Gastrocnemius medialis (tissue), 4 donors: ENCODE results near the gene DLEC1. TPM values are rescaled to one million over a fixed set of nuclear protein-coding genes. Genes with fewer than 3 reads are reported as not detected.
"Not testable (repeated sequence)": the region's sequence is repeated elsewhere in the genome, so short reads cannot be mapped to it uniquely, and the experiment has no call there.

Experiments used
- ATAC-seq, 2 donors: fragments of 150-250 bp; one replicate each; pipeline ENCODE4 v1.9.1; 2016
- DNase-seq, 2 donors: peaks; one replicate each; pipeline ENCODE4 v3.0.0-alpha.2; 2019
- H3K27ac ChIP-seq, 4 donors: fragments of 200-600 bp; sonication (generic); 1 replicate in 1 of 4; 2 replicates in 3 of 4; pipeline ENCODE4 v1.5.1; 2016 to 2018; ENCODE audit warnings: mild to moderate bottlenecking in 2 of 4, moderate library complexity in 1 of 4
- H3K27me3 ChIP-seq, 3 donors: fragments of 200-600 bp; sonication (generic) in 2 of 3; 1 replicate in 1 of 3; 2 replicates in 2 of 3; pipeline versions ENCODE4 v1.5.1 to v1.6.0; 2016 to 2019; ENCODE audit warnings: mild to moderate bottlenecking in 1 of 3, moderate library complexity in 1 of 3
- H3K36me3 ChIP-seq, 2 donors: fragments of 200-600 bp; sonication (generic) in 1 of 2; one replicate each; pipeline ENCODE4 v1.5.1; 2017 to 2018
- H3K4me1 ChIP-seq, 2 donors: fragments of 200-600 bp; sonication (generic) in 1 of 2; one replicate each; pipeline ENCODE4 v1.5.1; 2016 to 2017; ENCODE audit warnings: mild to moderate bottlenecking in 2 of 2
- H3K4me3 ChIP-seq, 4 donors: fragments of 200-600 bp; sonication (generic) in 3 of 4; 1 replicate in 1 of 4; 2 replicates in 3 of 4; pipeline ENCODE4 v1.5.1; 2016 to 2019; ENCODE audit warnings: mild to moderate bottlenecking in 2 of 4
- H3K9me3 ChIP-seq, 3 donors: fragments of 200-600 bp; sonication (generic) in 2 of 3; 1 replicate in 1 of 3; 2 replicates in 2 of 3; pipeline ENCODE4 v1.5.1; 2016 to 2019
- POLR2A ChIP-seq, 2 donors: fragments of 450-650 bp; IDR thresholded peaks; one replicate each; pipeline ENCODE4 v1.6.1; 2017; ENCODE audit warnings: antibody characterized with exemption in 2 of 2, mild to moderate bottlenecking in 2 of 2, moderate library complexity in 2 of 2
- in situ Hi-C, 4 donors: fragments of 200-750 bp; cut with MboI; loops; one replicate each; pipeline versions ENCODE4 v1.15.0 to v1.8.0; 2017; ENCODE audit warnings: low sequenced_read_pairs in 4 of 4
- intact Hi-C: fragments of 100-400 bp; cut with DNase I; formaldehyde crosslinking; loops from one replicate; pipeline ENCODE4 v1.15.1; 2023; ENCODE audit warnings: low total_unique reads
- total RNA-seq, 4 donors: library from RNA; depleted of rRNA; stranded (reverse); fragments of >200 nt; gene quantifications; one replicate each; pipeline versions ENCODE4 v1.1.0 to v1.2.3, GENCODE V29; 2016
- TF ChIP-seq, protein P1 (sequence below), 5 experiments: fragments of 450-650 bp in 3 of 5; fragments of 200-600 bp in 2 of 5; sonication (generic) in 2 of 5; IDR thresholded peaks in 4 of 5; conservative IDR thresholded peaks in 1 of 5; 1 replicate in 4 of 5; 2 replicates in 1 of 5; pipeline ENCODE4 v1.5.1; 2016 to 2019; ENCODE audit warnings: antibody characterized with exemption in 5 of 5, mild to moderate bottlenecking in 3 of 5, moderate library complexity in 3 of 5

DLEC1 gene
- total RNA-seq, 4 donors from 2014 or later, result not detected

DNA sequence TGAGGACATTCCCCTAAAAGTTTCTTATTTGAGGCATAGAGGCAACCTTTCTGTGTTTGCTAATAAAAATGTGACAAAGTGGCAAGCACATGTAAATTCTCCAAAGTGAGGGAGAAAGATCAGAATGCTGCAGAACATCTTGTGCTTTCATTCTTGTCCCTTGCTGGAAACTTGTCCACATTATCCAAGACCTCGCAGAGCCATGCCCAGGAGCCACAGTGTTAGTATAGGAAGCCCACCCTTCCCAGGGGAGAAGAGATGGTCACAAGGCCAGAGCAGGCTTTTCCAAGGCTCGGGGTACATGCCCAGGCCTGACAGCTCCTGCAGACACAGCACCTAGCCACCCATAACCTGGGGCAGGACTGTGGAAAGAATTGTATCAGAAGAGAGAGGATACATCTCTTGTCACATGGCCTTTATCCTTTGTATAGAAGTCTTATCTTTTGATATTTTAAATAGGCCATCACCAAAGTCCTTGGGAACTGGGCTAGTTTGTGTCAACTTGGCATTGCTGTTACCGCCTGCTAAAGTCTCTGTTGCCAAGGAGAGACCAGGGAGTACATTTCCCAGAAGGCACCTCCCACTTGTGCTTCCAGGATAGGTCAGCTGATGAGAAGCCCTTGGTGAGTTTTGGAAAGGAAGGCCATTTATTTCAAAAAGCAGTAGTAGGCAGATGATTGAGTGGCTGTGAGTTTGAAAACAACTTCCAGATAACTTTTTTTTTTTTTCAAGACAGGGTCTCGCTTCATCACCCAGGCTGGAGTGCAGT lies 10.5 kb downstream of the DLEC1 start:
- ATAC-seq, result no peak
- H3K9me3 ChIP-seq, result no peaks in the 10 kb centered on the region
- in situ Hi-C loops, result no loop called here

DNA sequence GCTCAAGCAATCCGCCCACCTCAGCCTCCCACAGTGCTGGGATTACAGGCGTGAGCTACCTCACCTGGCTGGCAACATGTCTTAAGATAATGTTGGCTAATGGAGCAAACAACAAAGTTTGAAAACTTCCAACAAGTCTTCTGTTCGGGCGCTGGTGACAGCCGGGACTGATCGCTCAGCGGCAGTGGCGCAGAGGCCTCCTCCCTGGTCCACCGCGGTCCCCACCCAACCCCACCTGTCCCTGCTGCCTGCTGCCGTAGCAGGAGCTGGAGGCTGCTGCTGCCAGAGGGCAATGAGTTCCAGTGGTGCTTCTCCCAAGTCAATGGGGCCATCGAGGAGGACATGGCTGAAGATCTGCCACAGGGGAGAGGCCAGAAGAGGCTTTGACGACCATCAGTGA lies 12.1 kb downstream of the DLEC1 start:
- no peak for DNase-seq
- intact Hi-C loops (no loop called here), in situ Hi-C loops (no loop called here)
- TF ChIP-seq, protein P1, sequence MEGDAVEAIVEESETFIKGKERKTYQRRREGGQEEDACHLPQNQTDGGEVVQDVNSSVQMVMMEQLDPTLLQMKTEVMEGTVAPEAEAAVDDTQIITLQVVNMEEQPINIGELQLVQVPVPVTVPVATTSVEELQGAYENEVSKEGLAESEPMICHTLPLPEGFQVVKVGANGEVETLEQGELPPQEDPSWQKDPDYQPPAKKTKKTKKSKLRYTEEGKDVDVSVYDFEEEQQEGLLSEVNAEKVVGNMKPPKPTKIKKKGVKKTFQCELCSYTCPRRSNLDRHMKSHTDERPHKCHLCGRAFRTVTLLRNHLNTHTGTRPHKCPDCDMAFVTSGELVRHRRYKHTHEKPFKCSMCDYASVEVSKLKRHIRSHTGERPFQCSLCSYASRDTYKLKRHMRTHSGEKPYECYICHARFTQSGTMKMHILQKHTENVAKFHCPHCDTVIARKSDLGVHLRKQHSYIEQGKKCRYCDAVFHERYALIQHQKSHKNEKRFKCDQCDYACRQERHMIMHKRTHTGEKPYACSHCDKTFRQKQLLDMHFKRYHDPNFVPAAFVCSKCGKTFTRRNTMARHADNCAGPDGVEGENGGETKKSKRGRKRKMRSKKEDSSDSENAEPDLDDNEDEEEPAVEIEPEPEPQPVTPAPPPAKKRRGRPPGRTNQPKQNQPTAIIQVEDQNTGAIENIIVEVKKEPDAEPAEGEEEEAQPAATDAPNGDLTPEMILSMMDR (IDR thresholded peaks at IDR 0.05 in 4 of 5, conservative IDR thresholded peaks at IDR 0.05 in 1 of 5), result no peak
- no peak for TF ChIP-seq POLR2A (IDR thresholded peaks at IDR 0.05)
- Histone ChIP-seq H3K4me3 (no peak overlapping the region), H3K27ac (no peak overlapping the region), H3K9me3 (no peaks in the 10 kb centered on the region), H3K36me3 (no peaks in the 10 kb centered on the region), H3K4me1 (no peaks in the 10 kb centered on the region), H3K27me3 (no peaks in the 10 kb centered on the region)
- no peak for ATAC-seq

More for the DNA sequence above, 10.5 kb downstream of the DLEC1 start:
- H3K4me1 ChIP-seq, result no peaks in the 10 kb centered on the region
- TF ChIP-seq, protein P1 (IDR thresholded peaks at IDR 0.05 in 4 of 5, conservative IDR thresholded peaks at IDR 0.05 in 1 of 5), result no peak
- TF ChIP-seq POLR2A (IDR thresholded peaks at IDR 0.05), result no peak
- no peaks in the 10 kb centered on the region for H3K27me3 ChIP-seq
- intact Hi-C loops, result no loop called here
- no peak overlapping the region for H3K4me3 ChIP-seq
- no peak for DNase-seq
- H3K36me3 ChIP-seq, result no peaks in the 10 kb centered on the region
- no peak overlapping the region for H3K27ac ChIP-seq

DNA sequence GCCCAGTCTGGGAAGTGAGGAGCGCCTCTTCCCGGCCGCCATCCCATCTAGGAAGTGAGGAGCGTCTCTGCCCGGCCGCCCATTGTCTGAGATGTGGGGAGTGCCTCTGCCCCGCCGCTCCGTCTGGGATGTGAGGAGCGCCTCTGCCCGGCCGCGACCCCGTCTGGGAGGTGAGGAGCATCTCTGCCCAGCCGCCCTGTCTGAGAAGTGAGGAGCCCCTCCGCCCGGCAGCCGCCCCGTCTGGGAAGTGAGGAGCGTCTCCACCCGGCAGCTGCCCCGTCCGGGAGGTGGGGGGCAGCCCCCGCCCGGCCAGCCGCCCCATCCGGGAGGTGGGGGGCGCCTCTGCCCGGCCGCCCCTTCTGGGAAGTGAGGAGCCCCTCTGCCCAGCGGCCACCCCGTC lies 14.3 kb downstream of the DLEC1 start:
- ATAC-seq, H3K27ac ChIP-seq, H3K9me3 ChIP-seq, H3K36me3 ChIP-seq, H3K4me1 ChIP-seq, DNase-seq, intact Hi-C loops, H3K27me3 ChIP-seq, in situ Hi-C loops, H3K4me3 ChIP-seq: not testable (repeated sequence)

DNA sequence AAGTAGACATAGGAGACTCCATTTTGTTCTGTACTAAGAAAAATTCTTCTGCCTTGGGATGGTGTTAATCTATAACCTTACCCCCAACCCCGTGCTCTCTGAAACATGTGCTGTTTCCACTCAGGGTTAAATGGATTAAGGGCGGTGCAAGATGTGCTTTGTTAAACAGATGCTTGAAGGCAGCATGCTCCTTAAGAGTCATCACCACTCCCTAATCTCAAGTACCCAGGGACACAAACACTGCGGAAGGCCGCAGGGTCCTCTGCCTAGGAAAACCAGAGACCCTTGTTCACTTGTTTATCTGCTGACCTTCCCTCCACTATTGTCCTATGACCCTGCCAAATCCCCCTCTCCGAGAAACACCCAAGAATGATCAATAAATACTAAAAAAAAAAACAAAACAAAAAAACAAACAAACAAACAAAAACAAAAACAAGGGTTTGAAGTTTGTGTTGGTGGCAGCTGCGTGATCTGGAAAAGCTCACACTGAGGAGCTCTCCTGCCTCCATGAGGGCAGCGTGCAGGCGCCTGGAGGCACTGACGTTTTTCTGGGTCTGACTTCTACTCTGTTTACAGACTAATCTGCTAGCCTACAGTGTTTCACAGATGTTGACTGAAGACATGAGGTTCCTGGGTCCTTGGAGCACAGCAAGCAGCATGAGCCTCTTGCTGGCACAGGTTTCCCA lies 14.9 kb downstream of the DLEC1 start:
- in situ Hi-C loops, H3K27ac ChIP-seq: not testable (repeated sequence)

DNA sequence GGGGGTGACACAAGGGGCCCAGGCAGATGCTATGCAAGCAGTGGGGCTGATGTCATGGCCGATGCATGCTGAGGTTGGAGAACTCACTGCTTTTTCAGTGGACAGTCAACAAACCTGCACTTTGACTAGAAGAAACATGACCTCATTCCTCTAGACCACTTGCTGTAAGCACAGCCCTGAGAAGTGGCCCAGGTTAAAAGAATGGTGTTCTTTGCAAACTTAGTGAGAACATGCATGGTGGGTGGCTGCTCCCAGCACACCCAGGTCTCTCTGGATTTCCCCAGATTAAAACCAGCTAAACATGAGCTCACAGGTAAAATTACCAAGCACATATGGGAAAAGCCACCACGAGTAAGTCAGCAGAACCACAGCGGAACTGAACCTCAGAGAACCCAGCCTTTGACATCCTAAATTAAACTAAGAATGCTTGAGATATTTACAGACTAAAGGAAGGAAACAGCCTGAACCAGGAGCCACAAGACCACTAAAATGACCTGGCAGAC lies 15.5 kb downstream of the DLEC1 start:
- intact Hi-C loops, result no loop called here
- H3K9me3 ChIP-seq, result no peaks in the 10 kb centered on the region
- no peak overlapping the region for H3K27ac ChIP-seq
- H3K4me1 ChIP-seq, result no peaks in the 10 kb centered on the region
- in situ Hi-C loops, result no loop called here
- TF ChIP-seq, protein P1 (IDR thresholded peaks at IDR 0.05 in 4 of 5, conservative IDR thresholded peaks at IDR 0.05 in 1 of 5), result no peak
- no peak for TF ChIP-seq POLR2A (IDR thresholded peaks at IDR 0.05)
- H3K36me3 ChIP-seq, result no peaks in the 10 kb centered on the region
- DNase-seq, result no peak
- ATAC-seq, result no peak
- no peak overlapping the region for H3K4me3 ChIP-seq
- H3K27me3 ChIP-seq, result no peaks in the 10 kb centered on the region

More for the DNA sequence above, 14.9 kb downstream of the DLEC1 start:
- DNase-seq, H3K9me3 ChIP-seq, H3K27me3 ChIP-seq, ATAC-seq, H3K4me1 ChIP-seq, intact Hi-C loops, H3K36me3 ChIP-seq, H3K4me3 ChIP-seq: not testable (repeated sequence)
